Brain microvascular endothelial cell (primary cell): ENCODE results near the gene PUS1.
A peak's percentile ranks its signal among the peaks of the same experiment; 100 is the strongest.

ENCODE experiments used
- DNase-seq: peaks from one replicate; pipeline ENCODE4 v3.0.0-alpha.2; 2020
- H3K27ac ChIP-seq: fragments of 250-450 bp; sonication (Bioruptor Pico); 2 replicates; pipeline ENCODE4 v1.5.1; 2020; ENCODE audit warnings: mild to moderate bottlenecking, moderate library complexity
- H3K27me3 ChIP-seq: fragments of 250-450 bp; sonication (Bioruptor Pico); replicated peaks from 2 replicates; pipeline ENCODE4 v1.5.1; 2020; ENCODE audit warnings: mild to moderate bottlenecking
- H3K36me3 ChIP-seq: fragments of 250-450 bp; sonication (Bioruptor Pico); replicated peaks from 2 replicates; pipeline ENCODE4 v1.5.1; 2020; ENCODE audit warnings: mild to moderate bottlenecking
- H3K4me3 ChIP-seq: 2 replicates; pipeline ENCODE4 v1.5.1; 2011; ENCODE audit warnings: low read depth, mild to moderate bottlenecking, control low read depth, low read length, moderate library complexity
- CTCF ChIP-seq: IDR thresholded peaks from 2 replicates; pipeline ENCODE4 v1.5.1; 2011; ENCODE audit warnings: low read depth, mild to moderate bottlenecking, moderate library complexity, low read length, control low read depth, inconsistent platforms; ENCODE audit errors: missing control alignments
- in situ Hi-C: cut with HindIII; loops from 2 replicates; pipeline ENCODE4 v1.10.0; 2017; ENCODE audit warnings: low sequenced_read_pairs, low pct_ligation_motif_present

PUS1 gene

GRCh38 chr12:131928080-131928710 lies 881 bp upstream of the PUS1 start:
- peak overlapping the region; percentile 67 for H3K4me3 ChIP-seq
- DNase-seq: no peak

GRCh38 chr12:131929581-131930456 lies 743 bp downstream of the PUS1 start:
- Histone ChIP-seq H3K4me3 (peak overlapping the region; percentile 95), H3K27ac (peak overlapping the region; percentile 84), H3K36me3 (peaks cover 35% of the 10 kb centered on the region), H3K27me3 (no peaks in the 10 kb centered on the region)
- DNase-seq: peak; percentile 18
- in situ Hi-C loops: no loop called here
- TF ChIP-seq CTCF: no peak

More at GRCh38 chr12:131928080-131928710, 881 bp upstream of the PUS1 start:
- Histone ChIP-seq H3K27ac (peak overlapping the region; percentile 30), H3K36me3 (peaks cover 21% of the 10 kb centered on the region), H3K27me3 (no peaks in the 10 kb centered on the region)
- TF ChIP-seq CTCF: no peak
- in situ Hi-C loops: no loop called here

- H3K36me3 ChIP-seq: peaks cover 38% of the 10 kb centered on the region
- DNase-seq: no peak
- H3K27me3 ChIP-seq: no peaks in the 10 kb centered on the region
- no peak for TF ChIP-seq CTCF
- H3K4me3 ChIP-seq: peak overlapping the region; percentile 95
- in situ Hi-C loops: no loop called here
- H3K27ac ChIP-seq: no peak overlapping the region
Measured at GRCh38 chr12:131930510-131930909, 1.4 kb downstream of the PUS1 start.

GRCh38 chr12:131933387-131933786 lies 4.3 kb downstream of the PUS1 start:
- Histone ChIP-seq H3K27me3 (no peaks in the 10 kb centered on the region), H3K4me3 (no peak overlapping the region), H3K27ac (no peak overlapping the region), H3K36me3 (peaks cover 49% of the 10 kb centered on the region)
- no peak for TF ChIP-seq CTCF
- in situ Hi-C loops: no loop called here
- DNase-seq: no peak

- no peak overlapping the region for H3K4me3 ChIP-seq
- H3K27ac ChIP-seq: no peak overlapping the region
- H3K27me3 ChIP-seq: no peaks in the 10 kb centered on the region
- no peak for TF ChIP-seq CTCF
- H3K36me3 ChIP-seq: peaks cover 54% of the 10 kb centered on the region
- DNase-seq: no peak
- in situ Hi-C loops: no loop called here
Measured at GRCh38 chr12:131934535-131934934, 5.5 kb downstream of the PUS1 start.
